ENCODE data around the gene TREH. TPM values are rescaled to one million over a fixed set of nuclear protein-coding genes. Genes with fewer than 3 reads are reported as not detected.

TREH gene
- total and polyA plus RNA-seq, 2 of the 8 experiments (the other 6 are each of a cell fraction or from before 2014, with no cell fraction given): 0.03 TPM; not detected in 1

DNA sequence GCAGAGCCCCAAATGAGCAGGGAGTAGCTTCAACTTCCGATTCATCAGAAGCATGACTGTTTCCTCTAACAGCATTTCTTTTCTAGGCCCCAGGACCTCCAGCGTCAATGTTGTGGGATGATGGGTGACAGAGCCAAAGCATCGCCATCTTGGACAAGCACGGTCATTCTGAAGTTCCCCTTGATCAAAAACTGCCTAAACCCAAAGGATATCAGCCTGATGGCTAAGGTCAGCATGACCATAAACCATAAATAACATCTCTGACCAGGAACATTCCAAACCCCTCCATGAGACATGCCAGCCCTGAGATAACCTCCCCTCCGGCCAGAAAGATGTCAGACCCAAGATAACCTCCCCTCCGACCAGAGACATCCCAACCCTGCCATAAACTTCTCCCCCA lies 28.8 kb upstream of the TREH start:
- peaks cover 0 to 16% (median 2%) of the 10 kb centered on the region in 4 experiments; a peak in 5 of 8 replicates for H3K36me3 ChIP-seq (ENCODE audit: control insufficient read depth in 2 of 4, insufficient read depth in 4 of 4, low read length in 3 of 4)
- no peak overlapping the region for H3K27ac ChIP-seq (ENCODE audit: low read depth, low read length)
- no peak overlapping the region for H2BK120ac ChIP-seq (replicated peaks; ENCODE audit: low read depth, low read length)
- no peaks in the 10 kb centered on the region for H3K27me3 ChIP-seq (replicated peaks in 1 of 4; ENCODE audit: control insufficient read depth in 3 of 4, extremely low read depth in 1 of 4, insufficient read depth in 3 of 4, low read length in 3 of 4)
- FAIRE-seq (no peak), DNase-seq (ENCODE audit: low read depth in 1 of 2, low spot score in 2 of 2) (no peak)
- H4K5ac ChIP-seq (ENCODE audit: insufficient read length, low read depth, low read length): no peak overlapping the region
- H3K79me1 ChIP-seq (ENCODE audit: low read depth, low read length): no peaks in the 10 kb centered on the region; the same call in 1 of the 2 replicates
- H2BK15ac ChIP-seq (ENCODE audit: low read length): no peak overlapping the region
- H3K79me2 ChIP-seq (ENCODE audit: control insufficient read depth in 1 of 2, insufficient read depth in 2 of 2, low read length in 2 of 2): no peaks in the 10 kb centered on the region
- no peak overlapping the region for H2AFZ ChIP-seq (ENCODE audit: low read length)
- ChIA-PET CTCF (ENCODE audit: partially characterized antibody) (interaction anchor here (0.7 kb wide), 1 partner anchor 19 kb away, joined by 4 read pairs; no protein-coding TSS in a partner anchor), POLR2A (ENCODE audit: partially characterized antibody) (interaction anchor here (0.9 to 1.5 kb wide), 2 partner anchors 17 to 37 kb away, joined by 3 to 4 read pairs; no protein-coding TSS in a partner anchor)
- H4K8ac ChIP-seq (ENCODE audit: extremely low read depth, insufficient read depth, low read length): no peak overlapping the region
- H4K91ac ChIP-seq (replicated peaks; ENCODE audit: insufficient read length, low read length): no peak overlapping the region
- H3K4me1 ChIP-seq (replicated peaks in 1 of 4; ENCODE audit: control insufficient read depth in 3 of 4, insufficient read depth in 4 of 4, low read length in 3 of 4): peaks cover 0 to 9% (median 4%) of the 10 kb centered on the region in 4 experiments; a peak in 3 of 7 replicates
- H3K9me3 ChIP-seq (ENCODE audit: insufficient read depth in 2 of 2, low read depth in 1 of 2, low read length in 1 of 2): no peaks in the 10 kb centered on the region
- no peak overlapping the region for H3K18ac ChIP-seq (ENCODE audit: extremely low read depth, low read length)
- no peak overlapping the region for H2BK5ac ChIP-seq (ENCODE audit: low read depth, low read length)
- H3K14ac ChIP-seq (ENCODE audit: insufficient read length): no peak overlapping the region
- WGBS, 2 experiments (ENCODE audit: extremely low coverage in 1 of 2, insufficient coverage in 1 of 2, insufficient read length in 1 of 2, insufficient replicate concordance in 2 of 2, low coverage in 1 of 2, low lambda C conversion rate in 2 of 2, missing lambda C conversion rate in 1 of 2): 94% methylated on average over 6 of the region's 6 CpGs; no CpG with 5 or more reads in 1 of the 2 experiments
- no peak for TF ChIP-seq BRCA1 (IDR thresholded peaks at IDR 0.05; ENCODE audit: low read depth, low read length)
- no peak for TF ChIP-seq JUND (IDR thresholded peaks at IDR 0.05; ENCODE audit: low read length)
- no peak for TF ChIP-seq SP4 (IDR thresholded peaks at IDR 0.05; ENCODE audit: low read length)
- TF ChIP-seq, protein P1, sequence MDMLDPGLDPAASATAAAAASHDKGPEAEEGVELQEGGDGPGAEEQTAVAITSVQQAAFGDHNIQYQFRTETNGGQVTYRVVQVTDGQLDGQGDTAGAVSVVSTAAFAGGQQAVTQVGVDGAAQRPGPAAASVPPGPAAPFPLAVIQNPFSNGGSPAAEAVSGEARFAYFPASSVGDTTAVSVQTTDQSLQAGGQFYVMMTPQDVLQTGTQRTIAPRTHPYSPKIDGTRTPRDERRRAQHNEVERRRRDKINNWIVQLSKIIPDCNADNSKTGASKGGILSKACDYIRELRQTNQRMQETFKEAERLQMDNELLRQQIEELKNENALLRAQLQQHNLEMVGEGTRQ (IDR thresholded peaks at IDR 0.05; ENCODE audit: low read length): no peak
- TF ChIP-seq NANOG (IDR thresholded peaks at IDR 0.05; ENCODE audit: insufficient read depth, low read depth, low read length, poor library complexity, severe bottlenecking): no peak
- TF ChIP-seq RAD21 (IDR thresholded peaks at IDR 0.05 in 1 of 2, conservative IDR thresholded peaks at IDR 0.05 in 1 of 2; ENCODE audit: low read depth in 2 of 2, low read length in 2 of 2): no peak
- TF ChIP-seq ASH2L (IDR thresholded peaks at IDR 0.05; ENCODE audit: low read length): no peak
- H3K4ac ChIP-seq (replicated peaks; ENCODE audit: insufficient read length, low read depth, low read length): no peak overlapping the region
- H2BK12ac ChIP-seq (ENCODE audit: low read depth, low read length): no peak overlapping the region
- H3K4me2 ChIP-seq (ENCODE audit: insufficient read depth in 1 of 2, low read depth in 2 of 2, low read length in 2 of 2): no peak overlapping the region
- H3K23me2 ChIP-seq (ENCODE audit: low read depth, low read length): peaks cover 2% of the 10 kb centered on the region; the same call in 1 of the 2 replicates
- H3K23ac ChIP-seq (ENCODE audit: insufficient read length): no peak overlapping the region
- no peak overlapping the region for H3K56ac ChIP-seq (replicated peaks; ENCODE audit: insufficient read length, low read depth, low read length)
- no peak overlapping the region for H3K4me3 ChIP-seq (ENCODE audit: extremely low read depth in 1 of 4, insufficient read depth in 2 of 4, low read depth in 3 of 4, low read length in 4 of 4)
- no peaks in the 10 kb centered on the region for H4K20me1 ChIP-seq (replicated peaks in 1 of 2; ENCODE audit: control insufficient read depth in 1 of 2, insufficient read depth in 2 of 2, low read length in 2 of 2)
- no peak overlapping the region for H2BK20ac ChIP-seq (ENCODE audit: low read length)
- no peak overlapping the region for H2AK5ac ChIP-seq (ENCODE audit: low read depth, low read length)
- no peak overlapping the region for H3K9ac ChIP-seq (replicated peaks in 1 of 4; ENCODE audit: extremely low read depth in 1 of 4, low read depth in 3 of 4, low read length in 3 of 4)
